WTC11 (cell line): Measurements from ENCODE around the gene ZDHHC21. TPM values are rescaled to one million over a fixed set of nuclear protein-coding genes. Genes with fewer than 3 reads are reported as not detected.

Source experiments
- ATAC-seq: fragments of 200-7000 bp; cut with Tn5 transposase; 2 replicates; pipeline ENCODE4 v1.10.0; 2021; ENCODE audit warnings: mild to moderate bottlenecking, moderate library complexity
- CTCF ChIA-PET: fragments of 300-600 bp; sonication (Branson Sonifier 250); formaldehyde crosslinking; loops from one replicate; lab custom pipeline; 2021; ENCODE audit warnings: antibody characterized with exemption; lab: Charles Lee
- POLR2A ChIA-PET: fragments of 350-600 bp; sonication (Branson Sonifier 250); formaldehyde crosslinking; loops from one replicate; lab custom pipeline; 2021; ENCODE audit warnings: antibody characterized with exemption; lab: Charles Lee
- DNase-seq: peaks from one replicate; pipeline ENCODE4 v3.0.0; 2021; ENCODE audit warnings: low spot score
- H3K27ac Mint-ChIP-seq: 2 replicates; pipeline ENCODE4 v1.8.0; 2021; ENCODE audit warnings: mixed read lengths
- H3K27me3 Mint-ChIP-seq: 2 replicates; pipeline ENCODE4 v1.8.0; 2021; ENCODE audit warnings: low read depth, mild to moderate bottlenecking, moderate library complexity, mixed read lengths
- H3K36me3 Mint-ChIP-seq: 2 replicates; pipeline ENCODE4 v1.8.0; 2021; ENCODE audit warnings: mixed read lengths
- H3K4me1 Mint-ChIP-seq: 2 replicates; pipeline ENCODE4 v1.8.0; 2022; ENCODE audit warnings: mixed read lengths
- H3K4me3 Mint-ChIP-seq: 2 replicates; pipeline ENCODE4 v1.8.0; 2021; ENCODE audit warnings: mild to moderate bottlenecking, moderate library complexity, mixed read lengths
- H3K9me3 Mint-ChIP-seq: 2 replicates; pipeline ENCODE4 v1.8.0; 2021; ENCODE audit warnings: mixed read lengths
- ARID4B ChIP-seq: sonication (generic); formaldehyde crosslinking; IDR thresholded peaks from 2 replicates; pipeline ENCODE4 v1.8.0; 2023; ENCODE audit warnings: missing genetic modification reagents, mild to moderate bottlenecking, borderline replicate concordance
- CREB1 ChIP-seq: sonication (generic); formaldehyde crosslinking; IDR thresholded peaks from 2 replicates; pipeline ENCODE4 v1.8.0; 2023; ENCODE audit warnings: mild to moderate bottlenecking, missing genetic modification reagents
- CREM ChIP-seq: sonication (generic); formaldehyde crosslinking; IDR thresholded peaks from 2 replicates; pipeline ENCODE4 v1.8.1; 2022; ENCODE audit warnings: mild to moderate bottlenecking, missing genetic modification reagents, moderate library complexity
- ETV6 ChIP-seq: sonication (generic); formaldehyde crosslinking; IDR thresholded peaks from 2 replicates; pipeline ENCODE4 v1.8.1; 2022; ENCODE audit warnings: mild to moderate bottlenecking, missing genetic modification reagents
- FOXP4 ChIP-seq: sonication (generic); formaldehyde crosslinking; IDR thresholded peaks from 2 replicates; pipeline ENCODE4 v1.8.0; 2022; ENCODE audit warnings: mild to moderate bottlenecking, missing genetic modification reagents
- GTF2I ChIP-seq: fragments of 250-450 bp; sonication (Bioruptor Pico); conservative IDR thresholded peaks from 2 replicates; pipeline ENCODE4 v1.4.0; 2021; ENCODE audit warnings: mild to moderate bottlenecking
- NFATC4 ChIP-seq: fragments of 250-450 bp; sonication (Bioruptor Pico); IDR thresholded peaks from 2 replicates; pipeline ENCODE4 v1.9.0; 2021; ENCODE audit warnings: mild to moderate bottlenecking
- NFE2L1 ChIP-seq: sonication (generic); formaldehyde crosslinking; IDR thresholded peaks from 2 replicates; pipeline ENCODE4 v1.8.1; 2023; ENCODE audit warnings: missing genetic modification reagents
- OVOL2 ChIP-seq: fragments of 250-450 bp; sonication (Bioruptor Pico); IDR thresholded peaks from 2 replicates; pipeline ENCODE4 v1.9.0; 2021; ENCODE audit warnings: mild to moderate bottlenecking, borderline replicate concordance
- SMAD4 ChIP-seq: sonication (generic); formaldehyde crosslinking; IDR thresholded peaks from 2 replicates; pipeline ENCODE4 v1.8.0; 2022; ENCODE audit warnings: mild to moderate bottlenecking, missing genetic modification reagents
- TEAD1 ChIP-seq: sonication (generic); formaldehyde crosslinking; IDR thresholded peaks from 2 replicates; pipeline ENCODE4 v1.8.0; 2022; ENCODE audit warnings: mild to moderate bottlenecking, missing genetic modification reagents
- ZBTB21 ChIP-seq: sonication (generic); formaldehyde crosslinking; IDR thresholded peaks from 2 replicates; pipeline ENCODE4 v1.8.1; 2023; ENCODE audit warnings: mild to moderate bottlenecking, missing genetic modification reagents, borderline replicate concordance
- ZBTB43 ChIP-seq: sonication (generic); formaldehyde crosslinking; IDR thresholded peaks from 2 replicates; pipeline ENCODE4 v1.8.1; 2023; ENCODE audit warnings: mild to moderate bottlenecking, missing genetic modification reagents
- ZNF121 ChIP-seq: sonication (generic); formaldehyde crosslinking; IDR thresholded peaks from 2 replicates; pipeline ENCODE4 v1.8.0; 2023; ENCODE audit warnings: missing genetic modification reagents
- ZNF232 ChIP-seq: sonication (generic); formaldehyde crosslinking; IDR thresholded peaks from 2 replicates; pipeline ENCODE4 v1.8.0; 2022; ENCODE audit warnings: mild to moderate bottlenecking, missing genetic modification reagents
- ZNF423 ChIP-seq: fragments of 250-450 bp; sonication (Bioruptor Pico); IDR thresholded peaks from 2 replicates; pipeline ENCODE4 v2.1.2; 2022; ENCODE audit warnings: mild to moderate bottlenecking, moderate library complexity
- ZNF512 ChIP-seq: sonication (generic); formaldehyde crosslinking; IDR thresholded peaks from 2 replicates; pipeline ENCODE4 v1.8.1; 2022; ENCODE audit warnings: missing genetic modification reagents, borderline replicate concordance
- ZNF532 ChIP-seq: fragments of 250-450 bp; sonication (Bioruptor Pico); IDR thresholded peaks from 2 replicates; pipeline ENCODE4 v1.9.0; 2021; ENCODE audit warnings: mild to moderate bottlenecking, borderline replicate concordance
- ZSCAN18 ChIP-seq: fragments of 250-450 bp; sonication (Bioruptor Pico); IDR thresholded peaks from 2 replicates; pipeline ENCODE4 v2.1.2; 2022; ENCODE audit warnings: mild to moderate bottlenecking, moderate library complexity
- total RNA-seq: library from RNA; stranded (reverse); gene quantifications from 3 replicates; pipeline ENCODE4 v1.2.3, GENCODE V29; 2021

The ZDHHC21 gene
- total RNA-seq, 1 experiment from 2014 or later, result 6.7 TPM

GRCh38 chr9:14723301-14723700, 30.1 kb upstream of the ZDHHC21 start (continued):
- TF ChIP-seq ZNF512 (CRISPR knock-in tag), result no peak

GRCh38 chr9:14722391-14723035, 29.3 kb upstream of the ZDHHC21 start, which contains the start of gene CER1:
Gene CER1 (minus strand): TSS chr9:14722733. CDS start chr9:14722672, 61 bp downstream.
- DNase-seq, result peak; percentile 25
- no peaks in the 10 kb centered on the region for H3K9me3 Mint-ChIP-seq
- peak; percentile 87 for ATAC-seq
- ChIA-PET POLR2A (interaction anchor here (0.9 kb wide), 1 partner anchor 19 kb away, joined by 3 read pairs; no protein-coding TSS in a partner anchor), CTCF (interaction anchor here (0.5 to 1.7 kb wide), 7 partner anchors 57 to 280 kb away, joined by 3 to 6 read pairs (median 3); no protein-coding TSS in a partner anchor)
- H3K4me3 Mint-ChIP-seq, result peak within 1 kb of the TSS; percentile 42
- peaks cover 100% of the 10 kb centered on the region for H3K27me3 Mint-ChIP-seq
- H3K36me3 Mint-ChIP-seq, result 0 out of 2 replicates have a peak, but pooled peaks cover 2% of the 10 kb centered on the region
- H3K4me1 Mint-ChIP-seq, result peaks cover 35% of the 10 kb centered on the region
- H3K27ac Mint-ChIP-seq, result 0 out of 2 replicates have a peak within 1 kb of the TSS, but pooled peaks have one; percentile 23
- no peak for TF ChIP-seq CREB1 (CRISPR knock-in tag)
- no peak for TF ChIP-seq ZSCAN18 (CRISPR knock-in tag)
- TF ChIP-seq CREM (CRISPR knock-in tag), result 0 out of 2 replicates have a peak, but pooled peaks have one; percentile 29
- TF ChIP-seq ETV6, result peak; percentile 80; the same call in 1 of the 2 replicates
- no peak for TF ChIP-seq ARID4B
- TF ChIP-seq ZNF423 (CRISPR knock-in tag), result no peak
- no peak for TF ChIP-seq ZNF121 (CRISPR knock-in tag)
- TF ChIP-seq ZBTB21 (CRISPR knock-in tag), result no peak
- no peak for TF ChIP-seq ZNF532
- no peak for TF ChIP-seq NFE2L1 (CRISPR knock-in tag)
- no peak for TF ChIP-seq GTF2I (CRISPR knock-in tag)
- no peak for TF ChIP-seq OVOL2 (CRISPR knock-in tag)
- TF ChIP-seq SMAD4, result no peak
- TF ChIP-seq ZNF232 (CRISPR knock-in tag), result peak; percentile 40; the same call in 1 of the 2 replicates
- no peak for TF ChIP-seq NFATC4 (CRISPR knock-in tag)
- TF ChIP-seq ZBTB43 (CRISPR knock-in tag), result no peak
- peak; percentile 57; the same call in 1 of the 2 replicates for TF ChIP-seq FOXP4 (CRISPR knock-in tag)
- TF ChIP-seq TEAD1 (CRISPR knock-in tag), result peak; percentile 53; the same call in 1 of the 2 replicates
